Measurements from ENCODE around the gene IGFBP6. TPM values are rescaled to one million over a fixed set of nuclear protein-coding genes. Genes with fewer than 3 reads are reported as not detected.
A peak's percentile ranks its signal among the peaks of the same experiment; 100 is the strongest.

Gene IGFBP6
- total and polyA plus RNA-seq, 9 of the 15 experiments (the other 6 are each of a cell fraction or from before 2014, with no cell fraction given) = 0.15 to 1.4 (median 0.54) TPM

DNA sequence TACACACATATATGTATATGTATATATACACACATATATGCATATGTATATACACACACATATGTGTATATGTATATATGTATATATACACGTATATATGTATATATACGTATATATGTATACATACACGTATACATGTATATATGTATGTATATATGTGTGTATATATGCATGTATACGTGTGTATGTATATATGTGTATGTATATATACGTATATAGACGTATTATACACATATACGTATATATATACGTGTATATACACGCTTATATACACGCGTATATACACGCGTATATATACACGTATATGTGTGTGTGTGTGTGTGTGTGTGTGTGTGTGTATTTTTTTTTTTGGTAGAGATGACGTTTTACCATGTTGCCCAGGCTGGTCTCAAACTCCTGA, 50.2 kb downstream of the IGFBP6 start (continued):
- no peak for TF ChIP-seq SP2 (IDR thresholded peaks at IDR 0.05; ENCODE audit: extremely low read depth, low read depth, low read length, poor library complexity, severe bottlenecking)
- TF ChIP-seq, protein P1, sequence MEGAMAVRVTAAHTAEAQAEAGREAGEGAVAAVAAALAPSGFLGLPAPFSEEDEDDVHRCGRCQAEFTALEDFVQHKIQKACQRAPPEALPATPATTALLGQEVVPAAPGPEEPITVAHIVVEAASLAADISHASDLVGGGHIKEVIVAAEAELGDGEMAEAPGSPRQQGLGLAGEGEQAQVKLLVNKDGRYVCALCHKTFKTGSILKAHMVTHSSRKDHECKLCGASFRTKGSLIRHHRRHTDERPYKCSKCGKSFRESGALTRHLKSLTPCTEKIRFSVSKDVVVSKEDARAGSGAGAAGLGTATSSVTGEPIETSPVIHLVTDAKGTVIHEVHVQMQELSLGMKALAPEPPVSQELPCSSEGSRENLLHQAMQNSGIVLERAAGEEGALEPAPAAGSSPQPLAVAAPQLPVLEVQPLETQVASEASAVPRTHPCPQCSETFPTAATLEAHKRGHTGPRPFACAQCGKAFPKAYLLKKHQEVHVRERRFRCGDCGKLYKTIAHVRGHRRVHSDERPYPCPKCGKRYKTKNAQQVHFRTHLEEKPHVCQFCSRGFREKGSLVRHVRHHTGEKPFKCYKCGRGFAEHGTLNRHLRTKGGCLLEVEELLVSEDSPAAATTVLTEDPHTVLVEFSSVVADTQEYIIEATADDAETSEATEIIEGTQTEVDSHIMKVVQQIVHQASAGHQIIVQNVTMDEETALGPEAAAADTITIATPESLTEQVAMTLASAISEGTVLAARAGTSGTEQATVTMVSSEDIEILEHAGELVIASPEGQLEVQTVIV (CRISPR knock-in tag; IDR thresholded peaks at IDR 0.05; ENCODE audit: borderline replicate concordance) = peak; percentile 66; the same call in 1 of the 2 replicates
- TF ChIP-seq ZBTB17 (CRISPR knock-in tag; IDR thresholded peaks at IDR 0.05) = no peak
- TF ChIP-seq, protein P2, sequence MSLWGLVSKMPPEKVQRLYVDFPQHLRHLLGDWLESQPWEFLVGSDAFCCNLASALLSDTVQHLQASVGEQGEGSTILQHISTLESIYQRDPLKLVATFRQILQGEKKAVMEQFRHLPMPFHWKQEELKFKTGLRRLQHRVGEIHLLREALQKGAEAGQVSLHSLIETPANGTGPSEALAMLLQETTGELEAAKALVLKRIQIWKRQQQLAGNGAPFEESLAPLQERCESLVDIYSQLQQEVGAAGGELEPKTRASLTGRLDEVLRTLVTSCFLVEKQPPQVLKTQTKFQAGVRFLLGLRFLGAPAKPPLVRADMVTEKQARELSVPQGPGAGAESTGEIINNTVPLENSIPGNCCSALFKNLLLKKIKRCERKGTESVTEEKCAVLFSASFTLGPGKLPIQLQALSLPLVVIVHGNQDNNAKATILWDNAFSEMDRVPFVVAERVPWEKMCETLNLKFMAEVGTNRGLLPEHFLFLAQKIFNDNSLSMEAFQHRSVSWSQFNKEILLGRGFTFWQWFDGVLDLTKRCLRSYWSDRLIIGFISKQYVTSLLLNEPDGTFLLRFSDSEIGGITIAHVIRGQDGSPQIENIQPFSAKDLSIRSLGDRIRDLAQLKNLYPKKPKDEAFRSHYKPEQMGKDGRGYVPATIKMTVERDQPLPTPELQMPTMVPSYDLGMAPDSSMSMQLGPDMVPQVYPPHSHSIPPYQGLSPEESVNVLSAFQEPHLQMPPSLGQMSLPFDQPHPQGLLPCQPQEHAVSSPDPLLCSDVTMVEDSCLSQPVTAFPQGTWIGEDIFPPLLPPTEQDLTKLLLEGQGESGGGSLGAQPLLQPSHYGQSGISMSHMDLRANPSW (CRISPR knock-in tag; IDR thresholded peaks at IDR 0.05) = no peak
- TF ChIP-seq HNRNPUL1 (IDR thresholded peaks at IDR 0.05; ENCODE audit: low read length) = no peak
- TF ChIP-seq ZKSCAN3 (CRISPR knock-in tag; IDR thresholded peaks at IDR 0.05) = 0 out of 2 replicates have a peak, but pooled peaks have one; percentile 57
- TF ChIP-seq, protein P3, sequence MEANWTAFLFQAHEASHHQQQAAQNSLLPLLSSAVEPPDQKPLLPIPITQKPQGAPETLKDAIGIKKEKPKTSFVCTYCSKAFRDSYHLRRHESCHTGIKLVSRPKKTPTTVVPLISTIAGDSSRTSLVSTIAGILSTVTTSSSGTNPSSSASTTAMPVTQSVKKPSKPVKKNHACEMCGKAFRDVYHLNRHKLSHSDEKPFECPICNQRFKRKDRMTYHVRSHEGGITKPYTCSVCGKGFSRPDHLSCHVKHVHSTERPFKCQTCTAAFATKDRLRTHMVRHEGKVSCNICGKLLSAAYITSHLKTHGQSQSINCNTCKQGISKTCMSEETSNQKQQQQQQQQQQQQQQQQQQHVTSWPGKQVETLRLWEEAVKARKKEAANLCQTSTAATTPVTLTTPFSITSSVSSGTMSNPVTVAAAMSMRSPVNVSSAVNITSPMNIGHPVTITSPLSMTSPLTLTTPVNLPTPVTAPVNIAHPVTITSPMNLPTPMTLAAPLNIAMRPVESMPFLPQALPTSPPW (CRISPR knock-in tag; IDR thresholded peaks at IDR 0.05) = no peak
- TF ChIP-seq, protein P4, sequence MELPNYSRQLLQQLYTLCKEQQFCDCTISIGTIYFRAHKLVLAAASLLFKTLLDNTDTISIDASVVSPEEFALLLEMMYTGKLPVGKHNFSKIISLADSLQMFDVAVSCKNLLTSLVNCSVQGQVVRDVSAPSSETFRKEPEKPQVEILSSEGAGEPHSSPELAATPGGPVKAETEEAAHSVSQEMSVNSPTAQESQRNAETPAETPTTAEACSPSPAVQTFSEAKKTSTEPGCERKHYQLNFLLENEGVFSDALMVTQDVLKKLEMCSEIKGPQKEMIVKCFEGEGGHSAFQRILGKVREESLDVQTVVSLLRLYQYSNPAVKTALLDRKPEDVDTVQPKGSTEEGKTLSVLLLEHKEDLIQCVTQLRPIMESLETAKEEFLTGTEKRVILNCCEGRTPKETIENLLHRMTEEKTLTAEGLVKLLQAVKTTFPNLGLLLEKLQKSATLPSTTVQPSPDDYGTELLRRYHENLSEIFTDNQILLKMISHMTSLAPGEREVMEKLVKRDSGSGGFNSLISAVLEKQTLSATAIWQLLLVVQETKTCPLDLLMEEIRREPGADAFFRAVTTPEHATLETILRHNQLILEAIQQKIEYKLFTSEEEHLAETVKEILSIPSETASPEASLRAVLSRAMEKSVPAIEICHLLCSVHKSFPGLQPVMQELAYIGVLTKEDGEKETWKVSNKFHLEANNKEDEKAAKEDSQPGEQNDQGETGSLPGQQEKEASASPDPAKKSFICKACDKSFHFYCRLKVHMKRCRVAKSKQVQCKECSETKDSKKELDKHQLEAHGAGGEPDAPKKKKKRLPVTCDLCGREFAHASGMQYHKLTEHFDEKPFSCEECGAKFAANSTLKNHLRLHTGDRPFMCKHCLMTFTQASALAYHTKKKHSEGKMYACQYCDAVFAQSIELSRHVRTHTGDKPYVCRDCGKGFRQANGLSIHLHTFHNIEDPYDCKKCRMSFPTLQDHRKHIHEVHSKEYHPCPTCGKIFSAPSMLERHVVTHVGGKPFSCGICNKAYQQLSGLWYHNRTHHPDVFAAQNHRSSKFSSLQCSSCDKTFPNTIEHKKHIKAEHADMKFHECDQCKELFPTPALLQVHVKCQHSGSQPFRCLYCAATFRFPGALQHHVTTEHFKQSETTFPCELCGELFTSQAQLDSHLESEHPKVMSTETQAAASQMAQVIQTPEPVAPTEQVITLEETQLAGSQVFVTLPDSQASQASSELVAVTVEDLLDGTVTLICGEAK (IDR thresholded peaks at IDR 0.05) = no peak
- TF ChIP-seq, protein P4 (CRISPR knock-in tag; IDR thresholded peaks at IDR 0.05) = no peak
- no peak for TF ChIP-seq ZNF561 (CRISPR knock-in tag; conservative IDR thresholded peaks at IDR 0.05)
- no peak for TF ChIP-seq FOXJ2 (tag; IDR thresholded peaks at IDR 0.05)
- TF ChIP-seq HSF4 (CRISPR knock-in tag; IDR thresholded peaks at IDR 0.05; ENCODE audit: borderline replicate concordance) = no peak
- no peak for TF ChIP-seq ARID1B (IDR thresholded peaks at IDR 0.05)
